NCI-H2107 (cell line): ENCODE measurements around the gene TP63.

Source experiments
- DNase-seq: peaks from one replicate; lab custom pipeline; 2025; lab: John Stamatoyannopoulos, UW

Gene TP63

DNA sequence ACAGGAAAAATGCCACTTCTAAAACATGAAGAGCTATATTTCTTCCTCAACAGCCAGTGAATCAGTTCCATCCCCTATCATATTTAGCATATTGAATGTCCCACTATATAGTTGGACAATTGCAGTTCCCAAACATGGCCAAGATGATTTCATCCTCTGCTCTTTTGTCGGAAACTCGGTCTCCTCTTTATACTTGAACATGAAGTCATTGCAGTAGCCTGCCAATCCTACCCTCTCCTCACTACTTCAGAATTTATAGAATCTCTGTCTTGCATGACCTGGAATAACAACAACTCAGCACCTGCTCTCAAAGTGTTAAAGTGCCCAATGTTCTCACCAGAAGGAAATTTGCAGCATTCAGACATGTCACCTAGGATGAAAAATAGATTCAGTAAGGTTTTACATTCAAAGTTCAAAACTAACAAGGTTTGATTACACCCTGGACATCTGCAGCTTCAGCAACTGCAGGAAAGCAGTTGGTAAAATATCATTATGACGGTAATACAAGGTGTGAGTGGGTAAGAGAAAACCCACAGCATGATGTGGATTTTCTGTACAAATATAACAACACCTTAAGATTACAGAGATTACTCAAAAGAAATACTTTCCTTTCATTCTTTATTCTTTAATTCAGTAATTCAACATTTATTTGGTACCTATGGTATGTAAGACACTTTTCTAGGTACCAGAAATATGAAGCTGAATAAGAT is 52.5 kb downstream of the TP63 start:
- no peak for DNase-seq

GRCh38 chr3:189684317-189684716 is 53.1 kb downstream of the TP63 start:
- no peak for DNase-seq

DNA sequence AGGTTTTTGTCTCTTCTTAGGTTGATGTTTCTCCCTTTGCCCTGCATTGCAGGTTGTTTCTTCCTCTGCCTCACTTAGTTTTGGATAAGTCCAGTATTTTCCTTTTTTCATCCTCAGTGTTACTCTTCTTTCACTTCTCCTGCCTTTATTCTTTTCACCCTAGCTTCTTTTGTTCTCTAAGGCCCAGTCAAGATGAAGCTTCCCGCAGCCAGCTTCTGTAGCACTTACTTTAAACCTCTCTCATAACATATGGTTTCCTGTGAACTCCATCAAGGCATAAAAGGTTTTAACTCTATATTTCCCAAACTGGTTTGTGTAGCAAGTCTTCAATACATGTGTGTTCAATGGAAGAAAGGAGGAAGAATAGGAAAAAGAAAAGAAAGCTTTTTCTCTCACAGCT is 54.1 kb downstream of the TP63 start:
- DNase-seq, result no peak

DNA sequence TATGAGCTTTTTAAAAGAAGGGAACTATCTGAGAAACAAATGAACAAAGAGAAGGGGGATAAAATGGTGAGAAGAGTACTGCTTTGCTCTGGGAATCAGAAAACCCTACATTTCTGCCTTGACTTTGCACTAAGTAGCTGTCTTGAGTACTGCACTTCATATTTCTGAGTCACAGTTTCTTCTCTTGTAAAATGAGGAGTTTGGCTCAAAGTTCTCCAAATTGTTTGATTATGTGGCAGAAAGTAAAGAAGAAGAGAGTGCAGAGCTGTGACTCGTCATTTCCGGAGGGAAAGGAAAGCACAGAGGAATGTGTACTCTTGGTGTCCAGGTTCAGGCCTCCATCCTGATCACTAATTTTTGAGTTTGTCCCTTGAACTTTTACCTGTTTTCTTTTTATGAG is 54.7 kb downstream of the TP63 start:
- no peak for DNase-seq

GRCh38 chr3:189687475-189687874 is 56.3 kb downstream of the TP63 start:
- DNase-seq, result no peak

DNA sequence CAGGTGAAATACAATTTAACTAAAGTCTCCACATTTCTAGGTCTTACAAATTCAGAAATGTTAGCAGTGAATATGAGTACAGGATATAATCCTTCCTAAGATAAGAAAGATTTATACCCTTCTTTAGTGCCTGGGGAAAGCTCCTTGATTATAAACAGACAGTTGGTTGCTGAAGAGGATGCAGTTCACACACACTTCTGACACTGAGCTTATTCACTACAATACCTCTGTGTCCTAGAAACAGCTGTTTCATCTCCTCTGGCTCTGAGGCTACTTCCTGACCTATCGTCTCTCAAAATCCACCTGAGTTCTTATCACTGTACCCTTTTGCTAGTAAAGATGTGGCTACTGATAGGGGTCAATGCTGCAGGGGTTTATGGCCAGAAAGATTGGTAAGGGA is 57.1 kb downstream of the TP63 start:
- no peak for DNase-seq

DNA sequence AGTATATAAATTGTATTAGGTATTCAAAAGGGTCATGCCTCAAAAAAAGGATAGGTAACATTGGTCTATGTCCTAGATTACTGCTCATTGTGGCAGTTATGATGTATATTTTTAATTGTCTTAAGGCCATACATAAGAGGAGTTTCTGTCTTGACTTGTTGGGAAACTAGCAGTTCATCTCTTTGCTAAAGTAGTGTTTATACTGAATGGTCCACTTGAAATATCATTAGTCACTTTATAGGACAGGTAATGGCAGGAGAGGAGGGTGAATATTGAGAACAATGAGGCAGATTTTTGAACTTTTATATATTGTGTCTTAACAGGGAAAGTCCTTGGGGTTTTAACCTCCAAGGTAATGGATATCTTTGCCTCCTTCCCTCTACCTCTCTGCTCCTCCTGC is 58.4 kb downstream of the TP63 start:
- no peak for DNase-seq

DNA sequence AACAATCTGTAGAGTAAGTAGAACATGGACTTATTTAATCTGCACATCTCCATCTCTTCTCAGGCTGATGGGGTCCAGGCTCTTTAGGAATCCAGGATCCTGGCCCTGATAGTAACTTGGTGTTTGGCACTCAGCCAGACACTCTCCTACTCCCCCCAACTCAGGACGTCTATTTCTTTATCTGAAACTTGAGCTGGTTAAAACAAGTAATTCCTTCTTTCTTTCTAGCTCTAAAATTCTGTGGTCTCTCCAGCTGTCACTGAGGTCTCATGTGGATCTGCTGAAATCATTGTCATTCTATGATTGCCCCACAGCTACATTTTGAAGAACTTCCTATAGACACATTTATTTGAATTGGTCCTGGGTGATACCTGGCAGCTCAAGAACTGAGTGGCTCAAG is 59.0 kb downstream of the TP63 start:
- no peak for DNase-seq

DNA sequence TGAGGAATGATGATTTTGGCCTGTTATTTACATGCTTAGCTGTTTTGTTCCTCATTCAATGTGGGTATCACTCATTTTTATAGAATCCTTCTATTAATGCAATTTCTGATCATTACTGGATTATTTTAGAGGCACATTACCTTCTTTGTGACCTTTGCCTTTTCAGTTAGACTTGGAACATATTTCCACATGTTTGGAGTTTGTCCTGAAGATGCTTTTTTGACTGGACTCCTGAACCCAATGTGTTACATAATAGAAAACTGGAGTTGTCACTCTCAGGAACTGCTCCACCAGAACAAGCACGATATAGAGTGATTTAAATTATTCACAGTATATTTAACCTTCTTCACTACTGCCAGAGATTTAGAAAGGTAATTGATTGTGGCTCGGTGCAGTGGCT is 59.5 kb downstream of the TP63 start:
- DNase-seq, result no peak

DNA sequence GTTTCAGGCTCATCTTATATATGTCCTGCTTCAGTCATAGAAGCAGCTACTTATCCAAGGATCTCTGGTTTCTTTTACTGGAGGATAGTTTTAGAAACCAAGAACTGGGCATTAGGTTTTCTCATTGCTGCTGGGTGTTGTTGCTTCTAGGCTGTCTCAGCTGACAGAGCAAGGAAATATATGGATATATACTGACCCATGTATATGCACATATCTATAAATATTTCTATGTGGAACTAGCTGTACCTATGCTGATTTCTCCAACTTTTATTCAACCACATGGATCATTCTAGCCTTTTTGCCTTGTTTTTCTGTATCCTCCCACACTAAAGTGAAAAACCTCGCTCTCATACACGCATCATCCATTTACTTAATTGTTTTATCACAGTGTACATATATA is 64.2 kb downstream of the TP63 start:
- no peak for DNase-seq

DNA sequence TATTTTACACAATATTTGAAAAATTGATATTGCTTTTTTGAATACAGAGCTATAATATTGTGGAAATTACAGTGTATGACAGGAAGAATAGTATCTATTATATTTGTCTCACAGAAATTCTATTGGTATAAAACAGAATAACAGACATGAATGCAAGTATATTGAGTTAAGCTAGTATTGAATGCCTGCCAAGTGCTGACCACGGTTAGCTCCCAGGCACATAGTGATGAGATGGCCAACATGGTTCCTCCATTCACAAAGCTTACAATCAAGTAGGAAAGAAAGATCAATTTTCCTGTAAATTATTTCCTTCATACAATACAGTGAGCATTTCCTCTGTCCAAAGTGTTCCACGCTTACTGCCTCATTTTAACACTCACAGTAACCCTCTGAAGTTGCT is 67.6 kb downstream of the TP63 start:
- no peak for DNase-seq

- DNase-seq, result no peak
These were observed 68.7 kb downstream of the TP63 start for GRCh38 chr3:189699885-189700284.

DNA sequence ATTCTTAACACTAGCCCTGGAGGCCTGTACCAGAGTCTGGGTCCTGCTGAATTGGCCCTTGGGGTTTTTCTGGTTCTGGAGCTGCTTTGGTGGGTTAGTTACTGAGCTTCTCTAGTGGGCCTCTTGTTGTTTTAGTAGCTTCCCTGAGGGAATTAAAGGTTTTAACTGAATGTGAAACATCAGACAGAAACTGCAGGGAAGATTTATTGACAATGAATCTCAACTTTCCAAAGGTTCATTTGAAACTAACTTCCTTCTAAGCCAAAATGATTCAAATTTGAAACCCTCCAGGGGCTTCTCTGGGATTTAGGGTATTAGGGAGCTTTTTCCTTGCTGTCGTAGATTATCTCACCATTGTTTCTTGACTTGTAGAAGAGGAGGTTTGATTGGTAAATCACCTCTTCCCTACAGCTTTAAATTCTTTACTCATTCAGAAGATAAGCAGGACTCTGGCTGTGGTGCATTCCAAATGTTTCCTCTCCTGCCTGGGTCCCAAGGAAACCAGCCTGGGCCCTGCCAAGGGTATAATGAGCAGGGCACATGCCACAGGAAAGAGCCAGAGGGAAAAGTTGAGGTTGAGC is 71.0 kb downstream of the TP63 start:
- DNase-seq, result no peak

DNA sequence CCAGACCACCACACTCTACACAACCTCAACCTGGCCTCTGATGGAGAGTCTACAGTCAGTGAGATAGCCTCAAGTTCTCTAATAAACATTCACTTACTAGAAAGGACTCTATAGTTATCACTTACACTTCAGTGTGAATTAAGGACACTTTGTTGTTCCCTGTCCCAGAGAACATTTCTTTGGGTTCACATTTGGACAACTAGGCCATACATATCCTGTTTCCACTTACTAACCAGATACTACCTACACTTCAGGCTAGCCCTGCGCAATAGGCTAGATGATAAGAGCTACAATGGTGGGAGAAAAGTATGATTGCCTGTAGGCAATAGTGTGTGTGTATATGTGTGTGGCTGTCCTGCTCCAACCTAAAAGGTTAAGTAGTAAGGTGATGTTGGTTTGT is 72.7 kb downstream of the TP63 start:
- no peak for DNase-seq

- no peak for DNase-seq
These were observed 77.2 kb downstream of the TP63 start for GRCh38 chr3:189708375-189708774.

- no peak for DNase-seq
These were observed 79.6 kb downstream of the TP63 start for GRCh38 chr3:189710620-189711402.

DNA sequence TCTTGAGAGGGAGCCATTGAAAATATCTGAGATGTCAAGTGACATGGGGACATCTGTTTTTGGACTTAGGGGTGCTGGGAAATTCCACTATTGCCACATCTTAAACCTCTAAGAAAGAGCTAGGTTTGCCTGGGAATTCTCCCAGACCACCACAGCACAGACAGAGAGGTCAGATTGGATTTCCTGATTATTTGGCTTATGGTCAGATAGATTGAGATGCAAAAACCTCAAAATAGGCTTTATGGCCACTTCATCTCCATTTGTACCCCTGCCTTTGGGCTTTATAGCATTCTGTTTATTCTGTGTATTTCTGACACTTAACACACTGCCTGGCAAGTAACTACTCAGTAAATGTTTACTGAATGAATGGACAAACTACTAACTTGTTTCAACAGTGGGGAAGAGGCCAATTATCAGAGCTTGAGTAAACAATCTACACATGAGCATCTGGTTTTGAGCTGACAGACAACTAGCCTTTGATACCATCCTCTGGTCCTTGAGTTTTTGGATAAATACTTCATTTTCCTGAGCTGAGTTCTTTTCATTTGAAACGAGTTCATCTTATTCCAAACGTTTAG is 81.8 kb downstream of the TP63 start:
- no peak for DNase-seq

GRCh38 chr3:189714991-189715961 is 84.1 kb downstream of the TP63 start:
- no peak for DNase-seq

- DNase-seq, result no peak
These were observed 87.0 kb downstream of the TP63 start for GRCh38 chr3:189718215-189718614.

DNA sequence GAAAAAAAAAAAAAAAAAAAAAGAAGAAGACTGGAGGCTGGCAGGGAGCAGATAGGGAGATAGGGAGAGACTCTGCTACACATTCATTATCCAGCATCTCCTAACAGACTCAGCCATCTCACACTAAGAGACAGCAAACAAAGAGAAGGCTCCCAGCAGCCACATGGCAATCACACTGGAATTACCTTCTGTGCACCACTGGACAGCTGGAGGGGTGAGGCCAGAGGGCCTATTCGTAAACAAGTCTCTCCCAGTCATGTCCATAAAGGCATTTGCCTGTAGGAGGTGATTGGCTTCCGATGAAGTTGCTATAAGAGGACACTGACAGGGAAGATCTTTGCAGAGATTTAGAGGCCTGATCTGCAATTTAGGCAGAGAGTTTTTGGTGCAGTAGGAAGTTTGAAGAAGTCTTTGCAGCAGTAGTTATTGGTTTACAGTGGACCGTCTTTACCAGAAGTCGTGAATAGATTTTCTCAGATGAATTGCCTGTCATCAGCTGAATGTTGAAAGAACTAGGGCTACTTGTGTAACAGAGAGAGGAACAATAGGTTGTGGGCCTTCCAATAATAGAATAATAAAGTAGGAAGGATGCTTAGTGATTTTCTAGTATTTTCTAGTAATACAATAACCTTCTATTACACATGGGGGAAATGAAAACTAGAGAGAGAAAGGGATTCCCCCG is 89.7 kb downstream of the TP63 start:
- no peak for DNase-seq
